RWPE2 (cell line): ENCODE results near the gene EHBP1.

Experiments used
- ATAC-seq: fragments of 200-7000 bp; cut with Tn5 transposase; 3 replicates; pipeline ENCODE4 v1.9.1; 2021; ENCODE audit warnings: low read depth
- DNase-seq: peaks from one replicate; pipeline ENCODE4 v3.0.0-alpha.2; 2020; ENCODE audit warnings: low spot score
- H3K27ac ChIP-seq: fragments of 450-650 bp; 2 replicates; pipeline ENCODE4 v1.5.1; 2017; ENCODE audit warnings: mild to moderate bottlenecking; ENCODE audit not compliant: poor library complexity, severe bottlenecking
- H3K27me3 ChIP-seq: fragments of 250-450 bp; sonication (Bioruptor Pico); 2 replicates; pipeline ENCODE4 v1.5.1; 2021; ENCODE audit warnings: mild to moderate bottlenecking, moderate library complexity; ENCODE audit not compliant: insufficient read depth, poor library complexity, severe bottlenecking
- H3K36me3 ChIP-seq: fragments of 250-450 bp; sonication (Bioruptor Pico); 2 replicates; pipeline ENCODE4 v1.5.1; 2020; ENCODE audit warnings: low read depth, mild to moderate bottlenecking, moderate library complexity
- H3K4me1 ChIP-seq: fragments of 250-450 bp; sonication (Bioruptor Pico); 2 replicates; pipeline ENCODE4 v1.5.1; 2021; ENCODE audit warnings: mild to moderate bottlenecking, moderate library complexity; ENCODE audit not compliant: insufficient read depth, poor library complexity, severe bottlenecking
- H3K4me3 ChIP-seq: fragments of 250-450 bp; sonication (Bioruptor Pico); 2 replicates; pipeline ENCODE4 v1.5.1; 2021; ENCODE audit warnings: mild to moderate bottlenecking, moderate library complexity; ENCODE audit not compliant: severe bottlenecking
- H3K9me3 ChIP-seq: fragments of 250-450 bp; sonication (Bioruptor Pico); 2 replicates; pipeline ENCODE4 v1.5.1; 2021; ENCODE audit warnings: mild to moderate bottlenecking, moderate library complexity; ENCODE audit not compliant: severe bottlenecking
- TF ChIP-seq, protein P1 (sequence below): fragments of 450-650 bp; IDR thresholded peaks from one replicate; pipeline ENCODE4 v1.5.1; 2017; ENCODE audit warnings: mild to moderate bottlenecking, moderate library complexity; ENCODE audit not compliant: poor library complexity, severe bottlenecking

Gene EHBP1

GRCh38 chr2:62727876-62728566, 22.5 kb downstream of the EHBP1 start:
- DNase-seq = no peak
- no peak overlapping the region for H3K27ac ChIP-seq

GRCh38 chr2:62731275-62731674, 25.8 kb downstream of the EHBP1 start:
- Histone ChIP-seq H3K9me3 (peaks cover 10% of the 10 kb centered on the region), H3K4me1 (peaks cover 9% of the 10 kb centered on the region)

More at GRCh38 chr2:62727876-62728566, 22.5 kb downstream of the EHBP1 start:
- peaks cover 9% of the 10 kb centered on the region for H3K4me1 ChIP-seq
- peaks cover 10% of the 10 kb centered on the region for H3K9me3 ChIP-seq
- peaks cover 28% of the 10 kb centered on the region for H3K36me3 ChIP-seq
- TF ChIP-seq, protein P1, sequence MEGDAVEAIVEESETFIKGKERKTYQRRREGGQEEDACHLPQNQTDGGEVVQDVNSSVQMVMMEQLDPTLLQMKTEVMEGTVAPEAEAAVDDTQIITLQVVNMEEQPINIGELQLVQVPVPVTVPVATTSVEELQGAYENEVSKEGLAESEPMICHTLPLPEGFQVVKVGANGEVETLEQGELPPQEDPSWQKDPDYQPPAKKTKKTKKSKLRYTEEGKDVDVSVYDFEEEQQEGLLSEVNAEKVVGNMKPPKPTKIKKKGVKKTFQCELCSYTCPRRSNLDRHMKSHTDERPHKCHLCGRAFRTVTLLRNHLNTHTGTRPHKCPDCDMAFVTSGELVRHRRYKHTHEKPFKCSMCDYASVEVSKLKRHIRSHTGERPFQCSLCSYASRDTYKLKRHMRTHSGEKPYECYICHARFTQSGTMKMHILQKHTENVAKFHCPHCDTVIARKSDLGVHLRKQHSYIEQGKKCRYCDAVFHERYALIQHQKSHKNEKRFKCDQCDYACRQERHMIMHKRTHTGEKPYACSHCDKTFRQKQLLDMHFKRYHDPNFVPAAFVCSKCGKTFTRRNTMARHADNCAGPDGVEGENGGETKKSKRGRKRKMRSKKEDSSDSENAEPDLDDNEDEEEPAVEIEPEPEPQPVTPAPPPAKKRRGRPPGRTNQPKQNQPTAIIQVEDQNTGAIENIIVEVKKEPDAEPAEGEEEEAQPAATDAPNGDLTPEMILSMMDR = no peak
- H3K27me3 ChIP-seq = no peaks in the 10 kb centered on the region
- no peak overlapping the region for H3K4me3 ChIP-seq
- no peak; the same call in 2 of the 3 replicates for ATAC-seq

GRCh38 chr2:62732262-62732777, 26.8 kb downstream of the EHBP1 start:
- Histone ChIP-seq H3K27me3 (no peaks in the 10 kb centered on the region), H3K27ac (no peak overlapping the region), H3K36me3 (peaks cover 31% of the 10 kb centered on the region), H3K9me3 (peaks cover 10% of the 10 kb centered on the region), H3K4me3 (no peak overlapping the region), H3K4me1 (peaks cover 9% of the 10 kb centered on the region)
- TF ChIP-seq, protein P1 = no peak
- ATAC-seq (no peak), DNase-seq (no peak)

More at GRCh38 chr2:62731275-62731674, 25.8 kb downstream of the EHBP1 start:
- ATAC-seq = no peak
- Histone ChIP-seq H3K4me3 (no peak overlapping the region), H3K27me3 (no peaks in the 10 kb centered on the region), H3K27ac (no peak overlapping the region), H3K36me3 (peaks cover 31% of the 10 kb centered on the region)
- TF ChIP-seq, protein P1 = no peak
- DNase-seq = no peak

DNA sequence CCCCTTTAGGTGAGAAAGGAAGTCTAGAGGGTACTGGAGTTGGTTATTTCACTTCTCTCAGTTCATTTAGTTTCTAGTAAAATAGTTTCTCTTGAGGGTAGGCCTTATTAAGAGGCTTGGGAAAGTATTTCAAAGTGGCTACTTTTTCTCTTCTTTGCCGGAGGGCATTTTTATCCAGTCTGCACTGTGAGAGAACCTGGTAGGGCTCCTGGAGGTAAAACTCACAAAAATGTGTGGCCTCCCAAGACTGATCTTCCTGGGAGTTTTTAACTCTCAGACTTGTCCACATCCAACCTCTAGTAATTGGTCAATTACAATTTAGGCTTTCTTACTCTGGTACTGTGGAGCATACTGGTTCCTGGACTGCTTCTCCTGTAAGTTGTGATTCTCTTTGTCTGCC, 28.0 kb downstream of the EHBP1 start:
- Histone ChIP-seq H3K4me3 (no peak overlapping the region), H3K36me3 (peaks cover 26% of the 10 kb centered on the region), H3K27me3 (no peaks in the 10 kb centered on the region), H3K4me1 (peaks cover 4% of the 10 kb centered on the region), H3K27ac (no peak overlapping the region), H3K9me3 (peaks cover 10% of the 10 kb centered on the region)
- TF ChIP-seq, protein P1 = no peak
- no peak for ATAC-seq
- DNase-seq = no peak
